ENCODE measurements around the gene DAB1.

Gene DAB1

DNA sequence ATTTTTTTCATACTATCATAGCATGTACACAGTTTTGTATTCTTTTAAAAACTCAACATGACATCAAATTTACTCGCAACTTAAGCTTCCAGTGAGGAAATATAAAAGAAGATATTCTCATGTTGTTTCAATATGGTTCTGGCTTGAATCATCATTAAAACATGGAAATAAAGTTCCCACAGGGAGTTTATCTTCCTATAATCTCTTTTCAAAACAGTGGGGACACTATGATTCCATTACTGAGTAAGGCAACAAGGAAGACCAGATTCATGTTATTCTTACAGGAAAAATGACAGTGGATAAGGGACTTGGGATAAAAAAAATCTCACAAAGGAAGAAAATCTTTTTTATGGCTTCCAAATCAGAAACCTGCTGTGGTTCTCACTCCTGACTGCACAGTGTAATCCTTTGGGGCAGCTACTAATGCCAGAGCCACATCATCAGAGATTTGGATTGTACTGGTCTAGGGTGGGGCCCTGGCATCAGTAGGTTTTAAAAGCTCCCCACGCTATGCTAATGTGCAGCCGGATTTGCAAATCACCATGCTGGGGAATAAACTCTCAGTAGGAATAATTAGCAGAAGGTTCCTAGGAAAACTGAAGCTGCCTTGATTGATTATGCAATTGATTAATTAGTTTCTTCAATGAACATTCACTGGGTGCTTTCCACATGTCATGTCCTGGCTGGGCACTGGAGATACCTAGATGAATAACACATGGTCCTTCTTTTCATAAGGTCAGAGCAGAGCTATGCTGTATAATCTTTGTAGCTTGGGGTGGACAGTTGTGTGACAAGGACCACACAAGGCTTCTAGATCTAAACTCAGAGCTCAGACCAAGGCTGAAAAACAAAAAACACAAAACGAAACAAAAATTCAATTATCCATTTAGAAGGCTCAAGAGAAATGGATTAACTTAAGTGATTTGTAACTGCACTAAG is 386.9 kb downstream of the DAB1 start:
- DNase-seq (ENCODE audit: low read depth in 1 of 2, low spot score in 1 of 2): no peak

DNA sequence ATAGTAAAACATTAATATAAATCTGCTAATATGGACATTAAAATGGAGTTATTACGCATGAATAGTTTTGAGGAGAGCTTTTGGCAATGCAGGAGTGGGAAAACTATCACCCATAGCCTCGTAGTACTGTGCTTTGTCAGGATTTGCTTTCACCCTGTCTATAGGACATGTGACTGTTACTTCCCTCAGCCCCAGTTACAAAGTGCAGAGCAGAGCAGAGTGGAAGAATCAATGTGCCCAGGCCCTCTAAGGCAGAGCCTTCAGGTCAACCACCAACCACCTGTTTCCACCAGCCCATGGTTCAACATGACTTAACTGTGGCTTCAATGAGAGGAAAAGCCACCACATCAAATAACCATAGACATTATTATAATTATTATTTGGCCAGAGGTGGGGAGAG is 389.1 kb downstream of the DAB1 start:
- DNase-seq (ENCODE audit: low read depth in 1 of 2, low spot score in 1 of 2): no peak

DNA sequence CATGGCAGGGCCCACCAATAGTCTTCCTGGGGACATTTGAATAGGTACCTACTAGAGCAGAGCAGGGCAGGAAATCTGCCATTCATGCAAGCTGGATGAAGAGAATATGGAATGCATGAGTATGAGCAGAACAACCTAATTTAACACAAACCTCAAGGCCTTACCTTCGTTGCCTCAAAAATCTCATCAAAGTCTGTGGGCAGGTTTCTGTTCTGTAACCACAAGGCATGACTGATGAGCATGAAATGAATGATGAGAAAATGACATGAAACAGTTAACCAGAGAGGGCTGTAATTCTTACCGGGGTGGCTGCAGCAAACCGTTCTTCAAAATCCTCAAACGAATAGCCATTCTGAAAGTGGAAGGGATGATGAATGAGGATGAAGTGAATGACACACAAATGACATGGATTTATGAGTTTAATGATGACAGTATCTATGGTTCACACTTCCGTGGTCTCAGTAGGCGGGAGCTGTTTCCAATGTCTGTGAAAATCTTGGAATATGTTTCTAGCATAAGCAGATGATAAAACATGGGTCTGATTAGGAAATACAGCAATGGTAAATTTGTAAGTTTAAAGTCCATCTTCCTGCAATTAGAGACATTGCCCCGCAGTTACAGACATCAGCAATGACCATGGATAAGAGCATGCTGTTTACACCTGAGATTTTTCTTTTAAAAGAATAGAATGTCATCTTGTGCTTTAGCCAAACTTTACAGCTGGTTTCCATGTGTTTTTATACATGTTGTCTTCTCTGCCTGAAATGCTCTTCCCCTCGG is 390.4 kb downstream of the DAB1 start:
- DNase-seq (ENCODE audit: low read depth in 1 of 2, low spot score in 1 of 2): no peak

DNA sequence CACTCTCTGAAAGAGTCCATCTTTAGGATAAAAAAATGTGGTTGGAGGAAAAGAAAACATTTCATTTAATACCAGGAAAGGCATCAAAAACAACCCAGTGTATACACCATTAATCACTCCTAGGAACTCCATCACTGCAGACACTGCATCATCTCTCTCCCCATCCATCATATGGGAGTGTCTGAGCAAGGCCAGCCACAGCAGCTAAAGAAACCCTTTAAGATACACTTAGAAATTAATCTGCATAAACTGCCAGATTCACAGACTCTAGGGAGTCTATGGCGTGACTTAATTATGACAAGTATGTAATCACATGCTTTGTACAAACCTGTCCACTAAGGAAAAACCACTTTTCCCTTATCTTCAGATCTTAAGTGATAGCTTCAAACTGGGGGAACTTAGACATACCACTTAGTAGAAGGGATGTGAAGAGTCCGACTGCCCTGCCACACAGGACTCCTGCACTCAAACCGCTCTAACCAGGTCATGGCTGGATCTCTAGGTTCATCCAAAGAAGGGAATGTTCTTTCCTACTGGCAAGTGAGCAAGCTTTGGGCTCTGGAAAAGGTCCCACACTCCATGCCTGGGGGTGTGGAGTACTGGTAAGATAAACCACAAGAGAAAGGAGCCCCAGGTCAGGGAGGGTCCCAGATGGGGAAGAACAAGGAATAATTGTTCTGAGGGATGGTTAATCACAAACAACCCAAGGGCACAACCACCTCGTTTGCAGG is 397.1 kb downstream of the DAB1 start:
- DNase-seq (ENCODE audit: low read depth in 1 of 2, low spot score in 1 of 2): no peak

GRCh38 chr1:57024855-57025254 is 399.0 kb downstream of the DAB1 start:
- no peak for DNase-seq (ENCODE audit: low read depth in 1 of 2, low spot score in 1 of 2)

DNA sequence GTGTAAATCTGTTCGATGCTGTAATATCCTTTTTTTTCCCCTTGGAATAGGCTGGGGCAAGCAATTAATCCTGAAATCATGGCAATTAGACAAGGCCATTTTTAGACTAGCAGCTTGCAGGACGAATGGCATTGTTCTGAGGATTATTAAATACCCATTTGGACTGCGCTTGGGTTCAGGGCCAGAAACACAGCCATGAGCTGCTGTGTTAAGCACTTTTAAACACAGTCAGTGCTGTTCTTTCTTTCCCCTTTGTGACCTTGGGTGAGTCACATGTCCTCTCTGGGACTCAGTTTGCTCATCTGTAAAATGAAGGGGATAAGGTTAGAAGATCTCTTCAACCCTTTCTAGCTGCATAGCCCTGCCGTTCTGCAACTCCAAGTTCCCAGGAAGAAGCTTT is 399.4 kb downstream of the DAB1 start:
- DNase-seq (ENCODE audit: low read depth in 1 of 2, low spot score in 1 of 2): no peak

DNA sequence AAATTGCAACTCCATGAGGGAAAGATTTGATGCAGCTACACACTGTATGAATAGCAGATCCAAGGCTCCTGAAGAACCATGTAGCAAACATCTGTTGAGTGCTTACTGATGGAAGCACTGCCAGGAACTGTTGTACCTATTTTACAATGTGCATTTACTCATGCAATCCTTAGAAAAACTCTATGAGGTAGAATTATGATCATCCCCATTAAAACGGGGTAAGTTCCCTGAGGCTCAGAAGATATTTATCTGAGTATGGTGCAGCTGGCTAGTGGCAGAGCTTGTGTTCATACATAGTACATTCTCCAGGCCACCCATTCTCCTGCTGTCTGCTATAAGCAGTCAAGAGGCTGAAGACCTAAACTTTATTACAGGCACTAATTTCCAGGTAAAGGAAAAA is 403.6 kb downstream of the DAB1 start:
- DNase-seq (ENCODE audit: low read depth in 1 of 2, low spot score in 1 of 2): no peak

- no peak for DNase-seq (ENCODE audit: low read depth in 1 of 2, low spot score in 1 of 2)
Measured at GRCh38 chr1:57019236-57019839, 404.5 kb downstream of the DAB1 start.

DNA sequence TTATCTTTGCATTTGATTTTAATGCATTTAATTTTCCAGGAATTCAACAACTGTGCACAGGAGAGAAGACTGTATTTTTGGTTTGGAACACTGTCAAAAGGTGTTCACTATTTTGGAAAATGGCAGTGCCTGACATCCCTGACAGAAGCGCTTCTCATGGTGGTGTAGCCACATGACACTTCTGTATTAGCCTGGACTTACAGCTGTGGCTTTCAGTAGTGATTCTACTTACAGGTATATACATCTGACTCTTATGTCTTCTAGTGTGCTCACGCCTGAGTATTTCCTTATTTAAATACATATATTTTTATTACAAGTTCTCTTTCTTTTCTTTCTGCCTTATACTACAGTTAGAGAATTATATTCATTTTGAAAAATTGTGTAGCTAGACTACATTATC is 405.7 kb downstream of the DAB1 start:
- no peak for DNase-seq (ENCODE audit: low read depth in 1 of 2, low spot score in 1 of 2)

- DNase-seq (ENCODE audit: low read depth in 1 of 2, low spot score in 1 of 2): no peak
Measured at GRCh38 chr1:57017717-57018116, 406.1 kb downstream of the DAB1 start.

GRCh38 chr1:57017200-57017599 is 406.7 kb downstream of the DAB1 start:
- no peak for DNase-seq (ENCODE audit: low read depth in 1 of 2, low spot score in 1 of 2)

GRCh38 chr1:57015071-57015470 is 408.8 kb downstream of the DAB1 start:
- no peak for DNase-seq (ENCODE audit: low read depth in 1 of 2, low spot score in 1 of 2)

- DNase-seq (ENCODE audit: low read depth in 1 of 2, low spot score in 1 of 2): no peak
Measured at GRCh38 chr1:57013522-57013921, 410.3 kb downstream of the DAB1 start.

DNA sequence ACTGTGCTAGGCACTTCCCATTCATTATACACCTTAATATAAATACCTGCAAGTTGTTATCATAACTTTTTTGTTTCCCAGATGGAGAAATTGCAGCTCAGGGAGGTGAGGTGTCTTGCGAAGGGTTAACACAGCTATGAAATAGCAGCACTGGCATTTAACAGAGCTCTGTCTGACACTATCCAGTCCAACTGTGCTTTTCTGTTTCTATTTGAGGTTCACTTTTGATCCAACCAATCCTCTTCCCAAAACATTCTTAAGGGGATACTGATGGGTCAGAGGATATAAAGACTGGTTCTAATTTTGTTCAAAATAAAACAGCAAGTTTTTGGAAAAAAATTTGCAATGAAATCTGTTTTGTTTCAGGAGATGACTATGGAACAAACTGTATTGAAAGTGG is 411.5 kb downstream of the DAB1 start:
- DNase-seq (ENCODE audit: low read depth in 1 of 2, low spot score in 1 of 2): no peak

DNA sequence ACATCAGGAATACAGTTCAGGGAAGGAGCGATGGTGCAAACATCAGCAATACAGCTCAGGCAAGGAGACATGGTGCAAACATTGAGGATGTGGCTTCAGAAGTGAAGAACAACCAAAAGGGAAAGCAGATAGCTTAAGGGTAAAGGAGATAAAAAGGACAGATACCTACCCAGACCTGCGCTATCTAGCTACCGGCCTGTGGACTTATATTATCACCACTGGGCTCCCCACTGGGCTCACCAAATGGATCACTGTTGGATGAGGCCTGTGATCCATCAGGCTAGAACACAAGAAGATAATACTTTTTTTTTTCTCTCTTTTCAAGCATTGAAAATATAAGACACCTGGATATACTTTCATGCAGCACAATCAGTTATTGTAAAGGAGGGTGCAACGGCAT is 413.3 kb downstream of the DAB1 start:
- no peak for DNase-seq (ENCODE audit: low read depth in 1 of 2, low spot score in 1 of 2)

DNA sequence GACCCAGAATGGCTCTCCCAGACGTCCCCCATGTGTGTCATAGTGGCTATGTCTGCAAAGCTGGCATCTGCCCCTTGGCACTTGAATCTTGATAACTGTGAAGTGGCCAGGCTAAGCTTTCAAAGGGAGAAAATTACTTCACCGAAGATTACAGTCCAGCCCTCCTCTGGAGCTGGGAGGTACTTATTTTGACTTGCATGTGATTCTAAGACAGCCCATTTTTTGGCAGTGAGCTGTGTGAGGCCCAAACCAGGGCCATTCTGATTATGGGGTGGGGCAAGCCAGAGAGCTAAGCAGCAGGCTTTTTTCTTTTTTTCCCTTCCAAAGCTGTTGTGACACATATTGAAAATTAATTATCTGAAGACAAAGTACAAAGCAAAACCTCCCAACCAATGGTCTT is 415.9 kb downstream of the DAB1 start:
- DNase-seq (ENCODE audit: low read depth in 1 of 2, low spot score in 1 of 2): no peak

GRCh38 chr1:57007472-57007871 is 416.4 kb downstream of the DAB1 start:
- no peak for DNase-seq (ENCODE audit: low read depth in 1 of 2, low spot score in 1 of 2)

GRCh38 chr1:57003398-57004139 is 420.3 kb downstream of the DAB1 start:
- no peak for DNase-seq (ENCODE audit: low read depth in 1 of 2, low spot score in 1 of 2)

GRCh38 chr1:56995414-56996100 is 428.3 kb downstream of the DAB1 start:
- DNase-seq (ENCODE audit: low read depth in 1 of 2, low spot score in 1 of 2): no peak

DNA sequence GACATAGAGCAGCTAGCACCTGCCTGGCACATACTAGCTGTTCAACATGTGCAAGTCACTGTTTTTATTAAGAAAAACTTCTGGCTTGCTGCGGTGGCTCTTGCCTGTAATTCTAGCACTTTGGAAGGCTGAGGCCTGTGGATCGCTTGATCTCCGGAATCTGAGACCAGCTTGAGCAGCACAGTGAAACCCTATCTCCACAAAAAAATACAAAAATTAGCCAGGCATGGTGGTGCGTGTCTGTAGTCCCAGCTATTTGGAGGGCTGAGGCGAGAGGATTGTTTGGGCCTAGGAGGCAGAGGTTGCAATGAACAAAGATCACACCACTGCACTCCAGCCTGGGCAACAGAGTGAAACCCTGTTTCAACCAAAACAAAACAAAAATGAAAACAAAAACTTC is 430.4 kb downstream of the DAB1 start:
- no peak for DNase-seq (ENCODE audit: low read depth in 1 of 2, low spot score in 1 of 2)

Measured in activated CD4-positive, alpha-beta T cell treated with anti-CD3 and anti-CD28 coated beads, Interleukin-2, amount 50 U/mL, for 24 hours (primary cell).